GM21717 (cell line): ENCODE results near the gene SH3PXD2A.

Source experiments
- ATAC-seq: cut with Tn5 transposase; IDR thresholded peaks from one replicate; pipeline ENCODE4 v1.9.1; 2021; ENCODE audit warnings: mild to moderate bottlenecking, moderate library complexity; ENCODE audit not compliant: unreplicated experiment

SH3PXD2A gene

DNA sequence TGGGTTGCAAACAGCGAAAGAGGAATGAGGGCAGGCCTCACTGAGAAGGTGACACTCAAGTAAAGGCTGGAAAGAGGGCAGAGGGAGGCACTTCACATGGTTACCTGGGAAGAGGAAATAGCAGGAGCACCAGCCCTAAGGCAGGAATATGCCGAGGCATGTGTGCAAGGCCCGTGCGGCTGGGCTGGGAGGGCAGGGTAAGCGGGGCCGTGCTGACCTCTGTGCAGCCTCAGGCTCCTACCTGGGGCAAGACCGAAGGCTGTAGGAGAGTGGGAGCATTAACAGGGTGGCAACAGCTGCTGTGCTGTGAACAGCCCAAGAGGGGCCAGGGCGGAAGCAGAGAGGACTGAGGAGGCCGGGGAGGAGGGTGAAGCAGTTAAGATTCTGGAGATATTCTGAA lies 24.0 kb upstream of the SH3PXD2A start:
- ATAC-seq, result no peak

GRCh38 chr10:103877861-103878260 lies 22.5 kb upstream of the SH3PXD2A start:
- ATAC-seq, result no peak

GRCh38 chr10:103876155-103876554 lies 20.8 kb upstream of the SH3PXD2A start:
- ATAC-seq, result no peak

DNA sequence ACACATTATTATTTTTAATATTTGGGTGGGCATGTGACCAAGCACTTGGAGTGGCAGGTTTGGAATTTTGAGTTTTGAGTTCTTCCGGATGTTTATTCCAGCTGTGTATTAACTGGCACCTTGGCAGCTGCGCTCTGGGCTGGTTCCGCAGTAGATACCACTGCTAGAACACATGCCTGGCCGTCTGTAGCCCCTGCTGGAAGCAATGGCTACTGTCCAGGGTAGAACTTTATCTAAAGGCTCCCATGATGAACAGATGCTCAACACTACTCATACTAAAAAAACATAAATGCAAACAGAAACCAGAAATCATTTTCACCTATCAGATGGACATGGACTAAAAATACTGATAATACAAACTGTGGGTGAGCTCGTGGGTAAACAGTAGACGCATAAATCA lies 19.4 kb upstream of the SH3PXD2A start:
- ATAC-seq, result no peak

- no peak for ATAC-seq
These were observed 17.0 kb upstream of the SH3PXD2A start for GRCh38 chr10:103872137-103872931.

DNA sequence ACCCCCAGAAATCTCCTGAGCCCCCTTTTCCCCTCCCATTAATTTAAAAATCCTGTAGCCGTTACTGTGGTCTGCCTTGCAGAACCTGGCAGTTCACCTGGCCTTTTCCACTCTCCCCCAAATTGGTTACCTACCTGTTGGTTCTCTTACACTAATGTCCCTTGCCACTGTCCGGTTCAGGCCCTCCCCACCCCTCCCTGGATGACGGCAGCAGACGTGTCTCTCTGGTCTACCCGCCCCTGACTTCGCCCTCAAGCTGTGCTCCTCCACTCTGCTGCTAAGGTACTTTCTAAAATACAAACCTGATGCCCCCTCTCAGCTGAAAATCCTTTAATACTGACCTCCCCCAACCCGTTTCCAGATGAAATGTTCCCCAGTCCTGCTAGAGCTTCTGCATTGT lies 15.6 kb upstream of the SH3PXD2A start:
- no peak for ATAC-seq

- ATAC-seq, result no peak
These were observed 15.1 kb upstream of the SH3PXD2A start for GRCh38 chr10:103870516-103870915.

DNA sequence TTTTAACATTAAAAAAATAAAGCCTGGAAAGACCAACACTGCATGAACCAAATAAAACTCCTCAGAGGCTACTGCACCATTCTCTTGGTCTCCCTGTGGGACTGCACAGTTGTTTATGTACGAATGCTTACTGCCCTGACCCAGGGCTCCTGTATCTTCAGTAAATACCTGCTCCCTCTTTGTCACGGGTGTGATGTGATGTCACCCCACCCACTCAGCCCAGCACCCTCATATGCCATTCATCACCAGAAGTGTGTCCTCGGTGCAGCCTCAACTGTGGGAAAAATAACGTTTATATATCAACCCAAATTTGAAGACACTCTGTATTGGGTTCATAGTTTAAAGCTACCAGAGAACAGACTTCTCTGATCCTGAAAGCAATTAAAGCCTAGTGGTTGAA lies 14.0 kb upstream of the SH3PXD2A start:
- ATAC-seq, result no peak

- no peak for ATAC-seq
These were observed 12.8 kb upstream of the SH3PXD2A start for GRCh38 chr10:103868200-103868599.

DNA sequence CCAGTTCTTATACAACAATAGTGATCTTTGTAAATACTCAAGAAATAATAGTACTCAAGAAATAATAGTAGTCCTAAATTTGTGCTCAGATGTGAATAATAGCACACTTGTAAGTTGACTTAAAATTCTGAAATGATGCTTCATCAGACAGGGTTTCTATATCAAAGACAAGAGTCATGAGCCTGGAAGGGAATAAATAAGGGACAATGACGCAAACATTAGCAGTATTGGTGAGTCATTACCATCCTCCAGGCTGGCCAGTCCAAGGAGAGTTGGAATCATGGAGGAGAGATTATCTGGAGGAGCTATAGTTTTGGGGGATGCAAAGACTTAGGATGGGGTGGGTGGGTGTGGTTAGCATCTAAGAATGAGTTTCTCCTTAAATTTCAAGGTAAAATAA lies 6.1 kb upstream of the SH3PXD2A start:
- ATAC-seq, result no peak

- ATAC-seq, result peak; percentile 68
These were observed 4.0 kb upstream of the SH3PXD2A start for GRCh38 chr10:103859161-103860086.

GRCh38 chr10:103858360-103858759 lies 3.0 kb upstream of the SH3PXD2A start:
- no peak for ATAC-seq

DNA sequence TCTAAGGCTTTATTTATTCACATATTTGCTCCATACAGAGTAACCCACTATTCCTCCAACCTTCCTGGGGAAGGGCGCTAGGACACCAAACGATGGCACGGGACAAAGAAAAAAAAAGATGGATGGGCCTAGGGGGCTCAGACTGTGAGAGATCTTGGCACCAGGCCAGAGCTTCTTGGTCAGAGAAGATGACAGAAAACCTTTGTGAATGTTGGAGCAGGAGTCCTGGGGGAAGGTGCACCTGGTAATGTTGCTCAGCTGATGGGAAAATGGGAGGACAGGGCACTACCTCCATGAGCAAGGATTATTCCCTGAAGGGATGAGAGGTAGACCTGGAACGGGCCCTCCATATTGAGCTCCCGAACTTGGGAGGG lies 1.4 kb upstream of the SH3PXD2A start:
- ATAC-seq, result no peak

GRCh38 chr10:103855852-103856796 lies 748 bp upstream of the SH3PXD2A start:
- ATAC-seq, result no peak

GRCh38 chr10:103854686-103855391 lies 537 bp downstream of the SH3PXD2A start:
- ATAC-seq, result no peak

GRCh38 chr10:103854265-103854685 lies 1.1 kb downstream of the SH3PXD2A start:
- no peak for ATAC-seq

- ATAC-seq, result no peak
These were observed 1.7 kb downstream of the SH3PXD2A start for GRCh38 chr10:103853428-103854264.

- ATAC-seq, result no peak
These were observed 2.5 kb downstream of the SH3PXD2A start for GRCh38 chr10:103852856-103853255.

GRCh38 chr10:103852189-103852711 lies 3.1 kb downstream of the SH3PXD2A start:
- no peak for ATAC-seq
